Naive thymus-derived CD8-positive, alpha-beta T cell (primary cell): ENCODE results near the gene APBA1. TPM values are rescaled to one million over a fixed set of nuclear protein-coding genes. Genes with fewer than 3 reads are reported as not detected.
A peak's percentile ranks its signal among the peaks of the same experiment; 100 is the strongest.
"Not testable (repeated sequence)": the region's sequence is repeated elsewhere in the genome, so short reads cannot be mapped to it uniquely, and the experiment has no call there.

ENCODE experiments used
- ATAC-seq, 2 donors: fragments of 150-1000 bp; cut with Tn5 transposase in 1 of 2; sonication (Bioruptor Pico), chemical (Tn5 transposase) in 1 of 2; 1 replicate in 1 of 2; 2 replicates in 1 of 2; pipeline ENCODE4 v1.10.0; 2021; ENCODE audit warnings: mild to moderate bottlenecking in 2 of 2, moderate library complexity in 2 of 2
- POLR2A ChIA-PET: fragments of 350-600 bp; sonication (Branson Sonifier 250); formaldehyde crosslinking; loops from one replicate; lab custom pipeline; 2021; ENCODE audit warnings: antibody characterized with exemption; lab: Charles Lee
- DNase-seq, 10 donors: peaks; one replicate each; pipeline versions ENCODE4 v3.0.0 to v3.0.0-alpha.2; 2020 to 2022
- H3K27ac Mint-ChIP-seq, 10 donors: one replicate each; pipeline ENCODE4 v1.8.0; 2020 to 2022; ENCODE audit warnings: mild to moderate bottlenecking in 10 of 10, mixed read lengths in 10 of 10, moderate library complexity in 4 of 10, inconsistent platforms in 1 of 10
- H3K27me3 Mint-ChIP-seq, 5 donors: one replicate each; pipeline ENCODE4 v1.8.0; 2021 to 2022; ENCODE audit warnings: mixed read lengths in 5 of 5
- H3K36me3 Mint-ChIP-seq, 3 donors: one replicate each; pipeline ENCODE4 v1.8.0; 2020 to 2022; ENCODE audit warnings: mixed read lengths in 3 of 3, mild to moderate bottlenecking in 2 of 3, inconsistent platforms in 1 of 3
- H3K4me1 Mint-ChIP-seq, 4 donors: one replicate each; pipeline ENCODE4 v1.8.0; 2021 to 2022; ENCODE audit warnings: mixed read lengths in 4 of 4
- H3K4me3 Mint-ChIP-seq, 10 donors: one replicate each; pipeline ENCODE4 v1.8.0; 2020 to 2022; ENCODE audit warnings: mild to moderate bottlenecking in 10 of 10, mixed read lengths in 10 of 10, moderate library complexity in 6 of 10, inconsistent platforms in 1 of 10
- H3K9me3 Mint-ChIP-seq, 9 donors: one replicate each; pipeline ENCODE4 v1.8.0; 2020 to 2022; ENCODE audit warnings: mixed read lengths in 9 of 9, mild to moderate bottlenecking in 3 of 9, inconsistent platforms in 1 of 9, moderate library complexity in 1 of 9
- polyA plus RNA-seq, 3 donors: library from polyadenylated mRNA; unstranded; fragments of 300-500 nt; fragmentation: Illumina TruSeq; gene quantifications; one replicate each; pipeline ENCODE4 v1.2.3, GENCODE V29; 2021
- total RNA-seq, 8 experiments: library from RNA in 2 of 8; stranded (reverse) in 2 of 8; gene quantifications; one replicate each; pipeline ENCODE4 v1.2.3 and lab custom pipeline; 2021 to 2026

Gene APBA1
- total and polyA plus RNA-seq, 5 experiments from 2014 or later: 0.03 to 1.2 (median 0.49) TPM; not detected in 2

DNA sequence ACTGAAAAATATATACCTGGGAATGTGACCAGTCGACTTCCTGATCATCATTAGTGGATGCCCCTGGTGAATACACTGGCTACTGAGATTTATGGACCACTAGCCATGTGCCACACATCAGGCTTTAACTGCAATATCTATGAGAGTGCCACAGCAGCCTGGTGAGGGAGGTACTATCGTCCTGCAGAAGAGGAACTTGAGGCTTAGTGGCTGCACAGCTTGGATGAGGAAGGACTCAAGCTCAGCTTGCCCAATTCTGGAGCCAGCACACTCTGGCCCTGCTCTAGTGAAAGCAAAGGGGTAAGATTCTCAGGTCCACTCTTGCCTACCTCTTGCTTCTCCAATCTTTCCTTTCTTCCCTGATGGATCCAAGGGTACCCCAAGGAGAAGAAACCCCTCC lies 217.8 kb downstream of the APBA1 start:
- Mint-ChIP-seq H3K4me3 (no peak overlapping the region), H3K9me3 (peaks cover 0 to 2% (median 0%) of the 10 kb centered on the region in 9 donors), H3K4me1 (peaks cover 0 to 13% (median 1%) of the 10 kb centered on the region in 4 donors), H3K36me3 (no peaks in the 10 kb centered on the region), H3K27me3 (peaks cover 0 to 4% (median 0%) of the 10 kb centered on the region in 5 donors), H3K27ac (no peak overlapping the region)
- POLR2A ChIA-PET: no interaction called here
- ATAC-seq: no peak
- no peak for DNase-seq

DNA sequence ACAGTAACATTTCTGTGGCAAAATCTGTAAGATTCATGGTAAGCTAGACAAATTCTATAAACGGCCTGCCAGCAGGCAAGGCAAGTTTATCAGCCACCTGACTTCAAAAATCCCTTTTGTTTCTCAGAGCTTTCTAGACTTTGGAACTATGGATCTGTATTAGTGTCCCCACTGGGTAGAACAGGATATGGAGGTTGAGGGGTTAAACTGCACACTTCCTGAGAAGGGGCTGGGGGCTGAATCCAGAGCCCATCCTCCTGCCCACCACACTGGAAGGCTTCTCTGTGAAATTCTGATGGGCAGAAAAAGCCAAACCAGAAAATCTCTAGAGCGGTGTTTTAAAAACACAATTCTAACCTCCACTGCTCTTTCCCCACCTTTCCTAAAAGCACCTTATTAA lies 218.4 kb downstream of the APBA1 start:
- peaks cover 0 to 4% (median 0%) of the 10 kb centered on the region in 5 donors for H3K27me3 Mint-ChIP-seq
- peaks cover 0 to 2% (median 0%) of the 10 kb centered on the region in 9 donors for H3K9me3 Mint-ChIP-seq
- POLR2A ChIA-PET: no interaction called here
- H3K4me1 Mint-ChIP-seq: peaks cover 0 to 13% (median 1%) of the 10 kb centered on the region in 4 donors
- H3K36me3 Mint-ChIP-seq: no peaks in the 10 kb centered on the region
- no peak overlapping the region for H3K27ac Mint-ChIP-seq
- DNase-seq (no peak), ATAC-seq (no peak)
- no peak overlapping the region for H3K4me3 Mint-ChIP-seq

DNA sequence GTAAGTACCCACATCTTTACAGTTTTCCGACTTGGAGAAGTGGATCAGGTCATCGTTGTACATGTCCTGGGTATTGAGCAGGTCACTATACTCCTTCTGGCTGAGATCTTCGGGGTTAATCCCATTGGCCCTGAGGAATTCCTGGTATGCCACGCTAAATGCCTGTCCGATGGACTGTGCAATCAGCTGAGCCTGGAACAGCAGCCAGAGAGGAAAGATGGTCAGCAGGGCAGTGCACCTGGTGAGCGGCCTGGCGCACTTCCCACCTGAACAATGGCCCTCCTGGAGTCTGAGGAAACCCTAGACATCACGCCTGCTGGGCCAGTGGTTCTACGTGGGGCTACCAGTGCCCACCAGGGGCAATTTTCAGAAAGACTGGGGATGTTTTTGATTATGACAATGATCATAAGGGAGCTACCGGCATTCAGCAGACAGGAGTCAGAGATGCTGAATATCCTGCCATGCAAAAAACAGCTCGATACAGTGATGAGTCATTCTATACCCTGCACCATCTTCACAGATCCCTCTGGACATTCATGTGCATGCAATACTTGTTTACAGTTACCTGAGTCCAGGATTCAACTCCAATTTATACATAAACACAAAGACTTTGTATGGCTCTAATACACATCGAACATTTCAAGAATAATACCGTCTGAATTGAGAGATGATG lies 219.9 kb downstream of the APBA1 start:
- Mint-ChIP-seq H3K4me3 (no peak overlapping the region), H3K27me3 (peaks cover 0 to 12% (median 2%) of the 10 kb centered on the region in 5 donors), H3K36me3 (no peaks in the 10 kb centered on the region), H3K9me3 (peaks cover 0 to 2% (median 0%) of the 10 kb centered on the region in 9 donors), H3K27ac (no peak overlapping the region), H3K4me1 (peaks cover 0 to 13% (median 1%) of the 10 kb centered on the region in 4 donors)
- no peak for DNase-seq
- POLR2A ChIA-PET: interaction anchor here (0.6 kb wide), 1 partner anchor 8 kb away, joined by 3 read pairs; no protein-coding TSS in a partner anchor
- ATAC-seq: no peak

- DNase-seq (no peak), ATAC-seq (no peak)
- no peaks in the 10 kb centered on the region for H3K36me3 Mint-ChIP-seq
- H3K4me1 Mint-ChIP-seq: peaks cover 0 to 4% (median under 1%) of the 10 kb centered on the region in 4 donors
- H3K27me3 Mint-ChIP-seq: peaks cover 0 to 39% (median 5%) of the 10 kb centered on the region in 5 donors
- no peak overlapping the region for H3K4me3 Mint-ChIP-seq
- POLR2A ChIA-PET: no interaction called here
- H3K9me3 Mint-ChIP-seq: peaks cover 0 to 2% (median 0%) of the 10 kb centered on the region in 9 donors
- H3K27ac Mint-ChIP-seq: no peak overlapping the region
Observed at GRCh38 chr9:69446496-69446895, 225.7 kb downstream of the APBA1 start.

- ATAC-seq (no peak), DNase-seq (no peak)
- Mint-ChIP-seq H3K4me1 (peaks cover 0 to 11% (median 3%) of the 10 kb centered on the region in 4 donors), H3K36me3 (no peaks in the 10 kb centered on the region), H3K4me3 (no peak overlapping the region), H3K27me3 (peaks cover 0 to 39% (median 6%) of the 10 kb centered on the region in 5 donors), H3K27ac (no peak overlapping the region), H3K9me3 (no peaks in the 10 kb centered on the region)
- POLR2A ChIA-PET: no interaction called here
Observed at GRCh38 chr9:69445251-69445650, 226.9 kb downstream of the APBA1 start.

DNA sequence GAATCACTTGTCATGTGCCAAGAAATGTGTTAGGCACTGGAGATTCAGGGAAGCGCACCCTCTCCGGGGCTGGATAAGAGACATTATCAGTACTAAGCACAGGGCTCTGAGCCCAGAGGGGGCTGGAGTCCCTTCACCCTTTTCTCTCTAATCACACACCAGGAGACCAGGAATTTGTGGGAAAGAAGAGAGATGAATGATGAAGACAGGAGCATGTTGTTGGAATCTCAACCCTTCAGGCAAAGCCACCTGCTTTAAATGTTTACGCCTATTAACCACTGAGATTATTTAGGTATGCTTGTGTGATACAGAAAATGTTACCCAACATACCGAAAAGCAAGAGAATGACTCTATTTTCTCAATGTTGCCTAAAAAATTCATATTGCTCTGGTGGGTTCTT lies 227.4 kb downstream of the APBA1 start:
- no peaks in the 10 kb centered on the region for H3K36me3 Mint-ChIP-seq
- no peak for ATAC-seq
- POLR2A ChIA-PET: no interaction called here
- peaks cover 0 to 10% (median 3%) of the 10 kb centered on the region in 4 donors for H3K4me1 Mint-ChIP-seq
- no peak overlapping the region for H3K27ac Mint-ChIP-seq
- no peak overlapping the region for H3K4me3 Mint-ChIP-seq
- DNase-seq: no peak
- peaks cover 0 to 39% (median 6%) of the 10 kb centered on the region in 5 donors for H3K27me3 Mint-ChIP-seq
- H3K9me3 Mint-ChIP-seq: no peaks in the 10 kb centered on the region

DNA sequence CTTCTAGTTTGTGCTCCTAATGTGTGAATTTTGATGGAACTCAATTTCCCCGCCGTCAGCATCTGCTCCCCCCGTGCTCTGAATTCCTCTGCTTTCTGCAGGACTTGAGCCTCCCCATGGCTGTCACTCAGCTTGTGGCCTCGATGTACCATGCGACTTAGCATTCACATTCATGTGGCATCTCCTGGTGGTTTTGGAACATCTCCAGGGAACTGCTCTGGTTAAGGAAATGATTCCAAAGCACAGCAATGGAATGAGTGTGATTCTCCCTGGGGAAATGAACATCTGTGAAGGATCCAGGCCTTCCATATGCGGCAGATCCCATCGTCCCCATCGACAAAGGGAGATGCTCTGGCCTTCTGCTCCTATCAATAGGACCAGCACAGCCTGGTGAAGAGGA lies 228.2 kb downstream of the APBA1 start:
- Mint-ChIP-seq H3K4me3 (no peak overlapping the region), H3K36me3 (no peaks in the 10 kb centered on the region), H3K27me3 (peaks cover 2 to 39% (median 6%) of the 10 kb centered on the region in 5 donors), H3K27ac (peak overlapping the region in 2 of 10 donors; percentile 49 to 58), H3K4me1 (peaks cover 0 to 15% (median 3%) of the 10 kb centered on the region in 4 donors), H3K9me3 (peaks cover 0 to 4% (median 0%) of the 10 kb centered on the region in 9 donors)
- DNase-seq (no peak), ATAC-seq (no peak)
- POLR2A ChIA-PET: no interaction called here

GRCh38 chr9:69443178-69443577 lies 229.0 kb downstream of the APBA1 start:
- Mint-ChIP-seq H3K4me3 (no peak overlapping the region), H3K4me1 (peaks cover 0 to 15% (median 3%) of the 10 kb centered on the region in 4 donors), H3K36me3 (no peaks in the 10 kb centered on the region), H3K27me3 (peaks cover 2 to 36% (median 6%) of the 10 kb centered on the region in 5 donors), H3K9me3 (peaks cover 0 to 4% (median 0%) of the 10 kb centered on the region in 9 donors), H3K27ac (no peak overlapping the region)
- POLR2A ChIA-PET: no interaction called here
- DNase-seq: no peak
- ATAC-seq: no peak

GRCh38 chr9:69442486-69442885 lies 229.7 kb downstream of the APBA1 start:
- Mint-ChIP-seq H3K4me1 (peaks cover 0 to 15% (median 3%) of the 10 kb centered on the region in 4 donors), H3K4me3 (no peak overlapping the region), H3K27ac (no peak overlapping the region), H3K36me3 (no peaks in the 10 kb centered on the region), H3K27me3 (peaks cover 2 to 29% (median 6%) of the 10 kb centered on the region in 5 donors), H3K9me3 (peaks cover 0 to 4% (median 0%) of the 10 kb centered on the region in 9 donors)
- POLR2A ChIA-PET: no interaction called here
- ATAC-seq: no peak
- no peak for DNase-seq

GRCh38 chr9:69440254-69440955 lies 231.8 kb downstream of the APBA1 start:
- Mint-ChIP-seq H3K4me1 (peaks cover 0 to 15% (median 3%) of the 10 kb centered on the region in 4 donors), H3K4me3 (peak overlapping the region in 5 of 10 donors; percentile 15 to 63 (median 33)), H3K27me3 (peaks cover 0 to 18% (median 6%) of the 10 kb centered on the region in 5 donors), H3K27ac (peak overlapping the region in 3 of 10 donors; percentile 26 to 73 (median 50))
- DNase-seq: peak in 2 of 10 donors; percentile 14 to 21
- H3K9me3 Mint-ChIP-seq, H3K36me3 Mint-ChIP-seq, POLR2A ChIA-PET, ATAC-seq: not testable (repeated sequence)

DNA sequence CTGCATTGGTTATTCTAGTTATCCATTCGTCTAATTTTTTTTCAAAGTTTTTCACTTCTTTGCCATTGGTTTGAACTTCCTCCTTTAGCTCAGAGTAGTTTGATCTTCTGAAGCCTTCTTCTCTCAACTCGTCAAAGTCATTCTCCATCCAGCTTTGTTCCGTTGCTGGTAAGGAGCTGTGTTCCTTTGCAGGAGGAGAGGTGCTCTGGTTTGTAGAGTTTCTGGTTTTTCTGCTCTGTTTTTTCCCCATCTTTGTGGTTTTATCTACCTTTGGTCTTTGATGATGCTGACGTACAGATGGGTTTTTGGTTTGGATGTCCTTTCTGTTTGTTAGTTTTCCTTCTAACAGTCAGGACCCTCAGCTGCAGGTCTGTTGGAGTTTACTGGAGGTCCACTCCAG lies 232.5 kb downstream of the APBA1 start:
- Mint-ChIP-seq H3K27ac (peak overlapping the region in 2 of 10 donors; percentile 26 to 73), H3K27me3 (peaks cover 0 to 11% (median 5%) of the 10 kb centered on the region in 5 donors), H3K4me1 (peaks cover 0 to 15% (median 3%) of the 10 kb centered on the region in 4 donors), H3K4me3 (peak overlapping the region in 5 of 10 donors; percentile 2 to 63 (median 26))
- H3K9me3 Mint-ChIP-seq, POLR2A ChIA-PET, H3K36me3 Mint-ChIP-seq, ATAC-seq: not testable (repeated sequence)
- DNase-seq: peak in 1 of 10 donors; percentile 3

- peaks cover 0 to 13% (median 0%) of the 10 kb centered on the region in 5 donors for H3K27me3 Mint-ChIP-seq
- POLR2A ChIA-PET: no interaction called here
- peaks cover 0 to 5% (median 0%) of the 10 kb centered on the region in 9 donors for H3K9me3 Mint-ChIP-seq
- H3K27ac Mint-ChIP-seq: no peak overlapping the region
- no peaks in the 10 kb centered on the region for H3K4me1 Mint-ChIP-seq
- no peaks in the 10 kb centered on the region for H3K36me3 Mint-ChIP-seq
- no peak overlapping the region for H3K4me3 Mint-ChIP-seq
- no peak for DNase-seq
- ATAC-seq: no peak
Observed at GRCh38 chr9:69433968-69434367, 238.2 kb downstream of the APBA1 start.

DNA sequence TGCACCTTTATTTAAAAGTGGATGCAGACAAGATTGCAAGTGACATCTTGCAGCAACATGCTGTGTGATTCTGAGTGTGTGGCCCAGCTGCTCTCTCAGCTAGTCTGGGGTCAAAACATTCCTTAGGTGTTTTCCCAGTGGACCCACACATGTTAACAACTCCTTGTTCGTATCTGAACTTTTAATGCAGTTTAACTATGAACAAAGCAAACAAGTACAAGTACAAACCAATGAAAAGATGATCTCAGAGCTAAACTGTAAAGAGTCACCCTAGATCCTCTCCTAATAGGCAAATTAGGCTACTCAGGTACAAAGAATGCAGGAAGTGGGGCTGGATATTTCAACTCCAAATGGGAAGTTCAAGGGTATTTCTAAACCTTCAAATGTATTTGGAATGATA lies 238.8 kb downstream of the APBA1 start:
- ATAC-seq (no peak), DNase-seq (no peak)
- H3K27ac Mint-ChIP-seq: no peak overlapping the region
- no peaks in the 10 kb centered on the region for H3K4me1 Mint-ChIP-seq
- peaks cover 0 to 13% (median 0%) of the 10 kb centered on the region in 5 donors for H3K27me3 Mint-ChIP-seq
- peaks cover 0 to 5% (median 0%) of the 10 kb centered on the region in 9 donors for H3K9me3 Mint-ChIP-seq
- POLR2A ChIA-PET: no interaction called here
- H3K36me3 Mint-ChIP-seq: no peaks in the 10 kb centered on the region
- H3K4me3 Mint-ChIP-seq: no peak overlapping the region
